ENCODE results near the gene MAP10.

Gene MAP10

GRCh38 chr1:232841823-232842565, 36.8 kb downstream of the MAP10 start:
- CTCF ChIA-PET = interaction anchor here (0.7 kb wide), 1 partner anchor 196 kb away, joined by 3 read pairs; no protein-coding TSS in a partner anchor

GRCh38 chr1:232844791-232845190, 39.6 kb downstream of the MAP10 start:
- no peak for TF ChIP-seq ZNF248 (tag by site-specific recombination; IDR thresholded peaks at IDR 0.05)
- TF ChIP-seq ZNF777 (tag by site-specific recombination; IDR thresholded peaks at IDR 0.05; ENCODE audit: borderline replicate concordance) = no peak
- Histone ChIP-seq H3K9me3 (ENCODE audit: control insufficient read depth, insufficient read depth, low read depth, low read length) (no peaks in the 10 kb centered on the region), H3K4me1 (ENCODE audit: control insufficient read depth, insufficient read depth, low read length) (no peaks in the 10 kb centered on the region), H3K4me3 (ENCODE audit: low read depth, low read length) (no peak overlapping the region), H3K27ac (ENCODE audit: extremely low read depth, low read depth, low read length) (no peak overlapping the region), H3K36me3 (ENCODE audit: control insufficient read depth in 2 of 2, insufficient read depth in 1 of 2, low read length in 2 of 2) (no peaks in the 10 kb centered on the region)
- POLR2A ChIA-PET = no interaction called here
- CTCF ChIA-PET = no interaction called here

More at GRCh38 chr1:232841823-232842565, 36.8 kb downstream of the MAP10 start:
- Histone ChIP-seq H3K27ac (ENCODE audit: extremely low read depth, low read depth, low read length) (no peak overlapping the region), H3K4me3 (ENCODE audit: low read depth, low read length) (no peak overlapping the region), H3K4me1 (ENCODE audit: control insufficient read depth, insufficient read depth, low read length) (no peaks in the 10 kb centered on the region), H3K9me3 (ENCODE audit: control insufficient read depth, insufficient read depth, low read depth, low read length) (no peaks in the 10 kb centered on the region), H3K36me3 (ENCODE audit: control insufficient read depth in 2 of 2, insufficient read depth in 1 of 2, low read length in 2 of 2) (no peaks in the 10 kb centered on the region)
- peak; percentile 63; the same call in 1 of the 2 replicates for TF ChIP-seq ZNF362 (tag by site-specific recombination; IDR thresholded peaks at IDR 0.05)
- TF ChIP-seq ZSCAN16 (tag by site-specific recombination; IDR thresholded peaks at IDR 0.05) = no peak
- POLR2A ChIA-PET = interaction anchor here (0.6 kb wide), 1 partner anchor 1000 kb away, joined by 3 read pairs; no protein-coding TSS in a partner anchor

GRCh38 chr1:232845406-232845955, 40.3 kb downstream of the MAP10 start:
- POLR2A ChIA-PET = no interaction called here
- H3K27ac ChIP-seq (ENCODE audit: extremely low read depth, low read depth, low read length) = no peak overlapping the region
- CTCF ChIA-PET = interaction anchor here (0.7 to 1.2 kb wide), 4 partner anchors 20 to 880 kb away, joined by 3 to 4 read pairs (median 3); no protein-coding TSS in a partner anchor
- H3K4me1 ChIP-seq (ENCODE audit: control insufficient read depth, insufficient read depth, low read length) = no peaks in the 10 kb centered on the region
- TF ChIP-seq GFI1B (tag by site-specific recombination; IDR thresholded peaks at IDR 0.05) (no peak), FEZF1 (tag by site-specific recombination; IDR thresholded peaks at IDR 0.05) (no peak), ZNF292 (tag by site-specific recombination; IDR thresholded peaks at IDR 0.05; ENCODE audit: borderline replicate concordance, low read depth) (no peak), ZNF146 (tag by site-specific recombination; IDR thresholded peaks at IDR 0.05) (no peak), OVOL3 (tag by site-specific recombination; IDR thresholded peaks at IDR 0.05) (no peak), ZNF521 (tag by site-specific recombination; IDR thresholded peaks at IDR 0.05) (no peak), ZNF302 (tag by site-specific recombination; IDR thresholded peaks at IDR 0.05; ENCODE audit: low read depth) (no peak), AEBP2 (tag by site-specific recombination; IDR thresholded peaks at IDR 0.05; ENCODE audit: borderline replicate concordance) (no peak), MZF1 (tag by site-specific recombination; IDR thresholded peaks at IDR 0.05; ENCODE audit: borderline replicate concordance) (no peak), EGR2 (tag by site-specific recombination; IDR thresholded peaks at IDR 0.05; ENCODE audit: low read depth) (no peak), ZNF133 (tag by site-specific recombination; IDR thresholded peaks at IDR 0.05) (no peak), ZNF654 (tag by site-specific recombination; IDR thresholded peaks at IDR 0.05; ENCODE audit: low read depth) (no peak), ZNF274 (IDR thresholded peaks at IDR 0.05; ENCODE audit: low read length) (no peak), ZNF274 (tag by site-specific recombination; IDR thresholded peaks at IDR 0.05; ENCODE audit: borderline replicate concordance) (no peak), ZNF639 (tag by site-specific recombination; IDR thresholded peaks at IDR 0.05) (no peak), MEIS1 (CRISPR knock-in tag; IDR thresholded peaks at IDR 0.05; ENCODE audit: borderline replicate concordance) (no peak)
- no peaks in the 10 kb centered on the region for H3K9me3 ChIP-seq (ENCODE audit: control insufficient read depth, insufficient read depth, low read depth, low read length)
- H3K4me3 ChIP-seq (ENCODE audit: low read depth, low read length) = no peak overlapping the region
- no peaks in the 10 kb centered on the region for H3K36me3 ChIP-seq (ENCODE audit: control insufficient read depth in 2 of 2, insufficient read depth in 1 of 2, low read length in 2 of 2)
